ENCODE data around the gene SEMA5A. TPM values are rescaled to one million over a fixed set of nuclear protein-coding genes. Genes with fewer than 3 reads are reported as not detected.

Gene SEMA5A
- polyA plus RNA-seq, 3 donors: not detected

DNA sequence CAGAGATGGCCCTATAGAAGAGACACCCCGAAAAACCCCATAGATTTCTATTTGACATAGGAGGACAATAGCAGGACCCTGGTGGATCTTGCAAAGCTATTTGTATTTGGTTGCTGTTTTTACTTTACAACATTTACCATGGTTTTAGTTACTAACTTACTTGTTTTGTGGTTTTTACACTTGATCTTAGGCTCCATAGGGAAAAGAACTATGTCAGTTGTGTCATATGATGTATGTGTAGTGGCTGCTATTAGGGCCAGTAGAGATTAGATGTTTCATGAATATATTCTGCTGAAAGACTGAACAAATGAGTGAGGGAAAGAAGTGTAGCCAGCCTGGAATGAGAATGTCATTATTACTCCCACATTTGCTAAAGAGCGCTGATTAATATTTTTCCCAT, 388.1 kb downstream of the SEMA5A start:
- Histone ChIP-seq H3K27me3 (ENCODE audit: control insufficient read depth in 2 of 2, insufficient read depth in 2 of 2, low read length in 2 of 2) (no peaks in the 10 kb centered on the region), H3K9me3 (replicated peaks in 1 of 2; ENCODE audit: control insufficient read depth in 1 of 2, insufficient read depth in 1 of 2, low read length in 2 of 2) (no peaks in the 10 kb centered on the region), H2AFZ (ENCODE audit: insufficient read depth, low read depth, low read length, poor library complexity, severe bottlenecking) (no peak overlapping the region), H3K4me1 (ENCODE audit: control insufficient read depth in 1 of 2, insufficient read depth in 2 of 2, low read length in 2 of 2) (no peaks in the 10 kb centered on the region), H3K4me2 (replicated peaks; ENCODE audit: extremely low read depth, low read length, poor library complexity, severe bottlenecking) (no peak overlapping the region), H3K9ac (ENCODE audit: insufficient read depth, low read length, poor library complexity, severe bottlenecking) (no peak overlapping the region), H3K79me2 (ENCODE audit: insufficient read depth, low read length) (no peaks in the 10 kb centered on the region), H3K36me3 (replicated peaks in 1 of 2; ENCODE audit: control insufficient read depth in 1 of 2, insufficient read depth in 2 of 2, low read length in 2 of 2) (no peaks in the 10 kb centered on the region), H3K27ac (ENCODE audit: low read depth in 1 of 2, low read length in 2 of 2) (no peak overlapping the region), H3K4me3 (replicated peaks in 1 of 3; ENCODE audit: low read depth in 2 of 3, low read length in 3 of 3) (no peak overlapping the region), H4K20me1 (ENCODE audit: insufficient read depth, low read length) (no peaks in the 10 kb centered on the region)
- Mint-ChIP-seq H3K9me3 (peaks cover 0 to 4% (median 0%) of the 10 kb centered on the region in 7 donors), H3K36me3 (no peaks in the 10 kb centered on the region), H3K4me1 (no peaks in the 10 kb centered on the region), H3K27ac (no peak overlapping the region), H3K27me3 (ENCODE audit: low read depth in 3 of 3) (peaks cover 0 to 3% (median 2%) of the 10 kb centered on the region in 3 donors), H3K4me3 (no peak overlapping the region)
- intact Hi-C loops (cut with micrococcal nuclease): no loop called here
- WGBS (ENCODE audit: insufficient coverage): no CpG with 5 or more reads among the region's 2 CpGs
- TF ChIP-seq, protein P1, sequence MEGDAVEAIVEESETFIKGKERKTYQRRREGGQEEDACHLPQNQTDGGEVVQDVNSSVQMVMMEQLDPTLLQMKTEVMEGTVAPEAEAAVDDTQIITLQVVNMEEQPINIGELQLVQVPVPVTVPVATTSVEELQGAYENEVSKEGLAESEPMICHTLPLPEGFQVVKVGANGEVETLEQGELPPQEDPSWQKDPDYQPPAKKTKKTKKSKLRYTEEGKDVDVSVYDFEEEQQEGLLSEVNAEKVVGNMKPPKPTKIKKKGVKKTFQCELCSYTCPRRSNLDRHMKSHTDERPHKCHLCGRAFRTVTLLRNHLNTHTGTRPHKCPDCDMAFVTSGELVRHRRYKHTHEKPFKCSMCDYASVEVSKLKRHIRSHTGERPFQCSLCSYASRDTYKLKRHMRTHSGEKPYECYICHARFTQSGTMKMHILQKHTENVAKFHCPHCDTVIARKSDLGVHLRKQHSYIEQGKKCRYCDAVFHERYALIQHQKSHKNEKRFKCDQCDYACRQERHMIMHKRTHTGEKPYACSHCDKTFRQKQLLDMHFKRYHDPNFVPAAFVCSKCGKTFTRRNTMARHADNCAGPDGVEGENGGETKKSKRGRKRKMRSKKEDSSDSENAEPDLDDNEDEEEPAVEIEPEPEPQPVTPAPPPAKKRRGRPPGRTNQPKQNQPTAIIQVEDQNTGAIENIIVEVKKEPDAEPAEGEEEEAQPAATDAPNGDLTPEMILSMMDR (IDR thresholded peaks at IDR 0.05): no peak
- DNase-seq: no peak

DNA sequence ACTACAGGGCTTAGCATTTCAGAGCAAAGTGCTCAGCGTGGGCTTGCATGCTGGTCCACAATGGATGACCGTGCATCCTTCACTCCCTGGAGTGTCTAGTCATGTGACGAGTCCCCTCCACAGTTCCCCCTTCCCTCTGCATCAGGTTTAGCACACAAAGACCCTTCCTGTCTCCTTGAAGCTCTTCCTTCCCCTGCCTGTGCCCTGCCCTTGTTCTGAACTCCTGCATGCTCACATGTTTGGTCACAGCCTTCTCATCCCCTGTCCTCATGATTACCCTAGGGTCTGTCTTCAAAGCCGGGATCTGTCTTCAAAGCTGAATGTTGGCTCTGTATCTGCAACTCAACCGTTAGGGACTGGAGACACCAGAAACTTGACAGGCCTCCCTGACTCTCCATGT, 388.9 kb downstream of the SEMA5A start:
- peaks cover 0 to 4% (median 0%) of the 10 kb centered on the region in 7 donors for H3K9me3 Mint-ChIP-seq
- intact Hi-C loops (cut with micrococcal nuclease): no loop called here
- Histone ChIP-seq H3K4me1 (ENCODE audit: control insufficient read depth in 1 of 2, insufficient read depth in 2 of 2, low read length in 2 of 2) (no peaks in the 10 kb centered on the region), H3K4me3 (replicated peaks in 1 of 3; ENCODE audit: low read depth in 2 of 3, low read length in 3 of 3) (no peak overlapping the region), H3K27me3 (ENCODE audit: control insufficient read depth in 2 of 2, insufficient read depth in 2 of 2, low read length in 2 of 2) (no peaks in the 10 kb centered on the region), H3K4me2 (replicated peaks; ENCODE audit: extremely low read depth, low read length, poor library complexity, severe bottlenecking) (no peak overlapping the region), H3K9me3 (replicated peaks in 1 of 2; ENCODE audit: control insufficient read depth in 1 of 2, insufficient read depth in 1 of 2, low read length in 2 of 2) (no peaks in the 10 kb centered on the region), H2AFZ (ENCODE audit: insufficient read depth, low read depth, low read length, poor library complexity, severe bottlenecking) (no peak overlapping the region), H3K27ac (ENCODE audit: low read depth in 1 of 2, low read length in 2 of 2) (no peak overlapping the region), H3K9ac (ENCODE audit: insufficient read depth, low read length, poor library complexity, severe bottlenecking) (no peak overlapping the region), H3K79me2 (ENCODE audit: insufficient read depth, low read length) (no peaks in the 10 kb centered on the region), H4K20me1 (ENCODE audit: insufficient read depth, low read length) (no peaks in the 10 kb centered on the region), H3K36me3 (replicated peaks in 1 of 2; ENCODE audit: control insufficient read depth in 1 of 2, insufficient read depth in 2 of 2, low read length in 2 of 2) (no peaks in the 10 kb centered on the region)
- H3K4me1 Mint-ChIP-seq: no peaks in the 10 kb centered on the region
- H3K4me3 Mint-ChIP-seq: no peak overlapping the region
- no peaks in the 10 kb centered on the region for H3K36me3 Mint-ChIP-seq
- TF ChIP-seq, protein P1 (IDR thresholded peaks at IDR 0.05): no peak
- DNase-seq: no peak
- 76% methylated on average over 5 of the region's 5 CpGs for WGBS (ENCODE audit: insufficient coverage)
- H3K27me3 Mint-ChIP-seq (ENCODE audit: low read depth in 3 of 3): peaks cover 0 to 3% (median 2%) of the 10 kb centered on the region in 3 donors
- H3K27ac Mint-ChIP-seq: no peak overlapping the region
